Measurements from ENCODE around the gene ACTG1.

Gene ACTG1

DNA sequence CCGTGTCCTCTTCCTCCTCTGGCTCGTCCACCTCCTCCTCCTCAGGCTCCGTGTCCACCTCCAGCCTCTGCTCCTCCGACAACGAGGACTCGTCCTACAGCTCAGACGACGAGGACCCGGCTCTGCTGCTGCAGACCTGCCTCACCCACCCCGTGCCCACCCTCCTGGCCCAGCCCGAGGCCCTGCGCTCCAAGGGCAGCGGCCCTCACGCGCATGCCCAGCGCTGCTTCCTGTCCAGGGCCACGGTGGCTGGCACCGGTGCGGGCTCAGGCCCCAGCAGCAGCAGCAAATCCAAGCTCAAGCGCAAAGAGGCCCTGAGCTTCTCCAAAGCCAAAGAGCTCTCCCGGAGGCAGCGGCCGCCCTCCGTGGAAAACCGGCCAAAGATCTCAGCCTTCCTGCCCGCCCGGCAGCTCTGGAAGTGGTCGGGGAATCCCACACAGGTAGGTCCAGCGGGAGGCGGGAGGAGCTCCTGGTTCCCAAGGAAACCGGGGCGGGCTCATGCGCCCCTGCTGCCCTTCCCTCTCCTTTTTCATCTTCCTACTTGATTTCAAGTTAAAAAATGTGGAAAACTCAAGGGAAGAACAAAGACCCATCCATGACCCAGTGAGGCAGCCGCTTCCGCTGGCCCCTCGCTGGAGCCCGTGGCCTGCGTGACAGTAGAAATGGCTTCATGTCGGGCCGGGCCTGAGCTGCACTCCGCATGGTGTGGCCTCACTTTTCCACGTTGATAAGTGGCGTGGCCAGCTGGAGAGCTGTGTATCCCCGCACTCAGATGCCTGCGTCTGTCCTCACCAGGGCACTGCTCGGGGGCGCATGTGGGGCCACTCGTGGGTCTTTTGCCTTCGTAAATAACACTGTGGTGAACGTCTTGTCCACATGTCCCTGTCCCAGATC, 50.7 kb downstream of the ACTG1 start:
- H3K4me3 ChIP-seq (ENCODE audit: low read depth, low read length): no peak overlapping the region
- no peaks in the 10 kb centered on the region for H3K27me3 ChIP-seq
- H3K36me3 ChIP-seq: no peaks in the 10 kb centered on the region; the same call in none of the 2 replicates
- no peaks in the 10 kb centered on the region for H3K9me3 ChIP-seq
- H3K4me1 ChIP-seq: peaks cover 7% of the 10 kb centered on the region; the same call in 1 of the 2 replicates
- DNase-seq: no peak
- TF ChIP-seq, protein P1, sequence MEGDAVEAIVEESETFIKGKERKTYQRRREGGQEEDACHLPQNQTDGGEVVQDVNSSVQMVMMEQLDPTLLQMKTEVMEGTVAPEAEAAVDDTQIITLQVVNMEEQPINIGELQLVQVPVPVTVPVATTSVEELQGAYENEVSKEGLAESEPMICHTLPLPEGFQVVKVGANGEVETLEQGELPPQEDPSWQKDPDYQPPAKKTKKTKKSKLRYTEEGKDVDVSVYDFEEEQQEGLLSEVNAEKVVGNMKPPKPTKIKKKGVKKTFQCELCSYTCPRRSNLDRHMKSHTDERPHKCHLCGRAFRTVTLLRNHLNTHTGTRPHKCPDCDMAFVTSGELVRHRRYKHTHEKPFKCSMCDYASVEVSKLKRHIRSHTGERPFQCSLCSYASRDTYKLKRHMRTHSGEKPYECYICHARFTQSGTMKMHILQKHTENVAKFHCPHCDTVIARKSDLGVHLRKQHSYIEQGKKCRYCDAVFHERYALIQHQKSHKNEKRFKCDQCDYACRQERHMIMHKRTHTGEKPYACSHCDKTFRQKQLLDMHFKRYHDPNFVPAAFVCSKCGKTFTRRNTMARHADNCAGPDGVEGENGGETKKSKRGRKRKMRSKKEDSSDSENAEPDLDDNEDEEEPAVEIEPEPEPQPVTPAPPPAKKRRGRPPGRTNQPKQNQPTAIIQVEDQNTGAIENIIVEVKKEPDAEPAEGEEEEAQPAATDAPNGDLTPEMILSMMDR (IDR thresholded peaks at IDR 0.05; ENCODE audit: low read depth, low read length): no peak

DNA sequence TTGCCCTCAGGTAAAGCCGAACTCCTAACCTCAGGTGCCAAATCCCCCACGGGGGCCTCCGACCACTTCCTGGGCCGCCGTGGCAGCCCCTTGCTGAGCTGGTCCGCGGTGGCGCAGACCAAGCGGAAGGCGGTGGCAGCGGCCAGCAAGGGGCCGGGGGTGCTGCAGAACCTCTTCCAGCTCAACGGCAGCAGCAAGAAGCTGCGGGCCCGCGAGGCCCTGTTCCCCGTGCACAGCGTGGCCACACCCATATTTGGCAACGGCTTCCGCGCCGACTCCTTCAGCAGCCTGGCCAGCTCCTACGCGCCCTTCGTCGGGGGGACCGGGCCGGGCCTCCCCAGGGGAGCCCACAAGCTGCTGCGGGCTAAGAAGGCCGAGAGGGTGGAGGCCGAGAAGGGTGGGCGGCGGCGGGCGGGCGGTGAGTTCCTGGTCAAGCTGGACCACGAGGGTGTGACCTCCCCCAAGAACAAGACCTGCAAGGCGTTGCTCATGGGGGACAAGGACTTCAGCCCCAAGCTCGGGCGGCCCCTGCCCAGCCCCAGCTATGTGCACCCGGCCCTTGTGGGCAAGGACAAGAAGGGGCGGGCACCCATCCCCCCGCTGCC, 51.6 kb downstream of the ACTG1 start:
- H3K36me3 ChIP-seq: no peaks in the 10 kb centered on the region; the same call in none of the 2 replicates
- no peak for DNase-seq
- no peak overlapping the region for H3K4me3 ChIP-seq (ENCODE audit: low read depth, low read length)
- TF ChIP-seq, protein P1 (IDR thresholded peaks at IDR 0.05; ENCODE audit: low read depth, low read length): no peak
- no peaks in the 10 kb centered on the region for H3K9me3 ChIP-seq
- H3K4me1 ChIP-seq: peaks cover 7% of the 10 kb centered on the region; the same call in 1 of the 2 replicates
- H3K27me3 ChIP-seq: no peaks in the 10 kb centered on the region

Data from BE2C (cell line).